ENCODE data around the gene PYROXD2. TPM values are rescaled to one million over a fixed set of nuclear protein-coding genes. Genes with fewer than 3 reads are reported as not detected.

The PYROXD2 gene
- total RNA-seq, 1 experiment from 2014 or later: 8.1 TPM

DNA sequence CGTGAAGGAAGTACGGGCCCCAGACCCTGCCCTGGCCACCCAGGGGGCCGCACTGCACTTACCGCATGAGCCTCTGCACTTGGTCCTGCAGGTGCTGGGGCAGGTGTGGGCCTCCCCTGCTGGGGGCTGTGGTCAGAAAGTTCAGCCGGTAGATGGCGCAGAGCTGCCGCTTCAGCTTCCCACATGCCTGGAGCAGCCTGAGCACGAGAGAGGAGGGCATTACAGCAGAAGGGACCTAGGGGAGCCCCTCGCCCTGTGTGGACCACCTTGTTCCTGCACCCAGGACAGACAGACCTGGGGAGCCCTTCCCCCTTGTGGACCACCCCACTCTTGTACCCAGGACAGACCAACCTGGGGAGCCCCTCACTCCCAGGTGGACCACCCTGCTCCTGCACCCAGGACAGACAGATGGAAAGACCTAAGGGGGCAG lies 8.7 kb upstream of the PYROXD2 start:
- Mint-ChIP-seq H3K27me3 (ENCODE audit: low read depth) (no peaks in the 10 kb centered on the region), H3K4me3 (no peak overlapping the region), H3K4me1 (no peaks in the 10 kb centered on the region), H3K27ac (no peak overlapping the region), H3K36me3 (peaks cover 3% of the 10 kb centered on the region; the same call in 1 of the 2 replicates), H3K9me3 (no peaks in the 10 kb centered on the region)
- CTCF ChIA-PET: interaction anchor here (0.6 to 3.5 kb wide), 24 partner anchors 9 to 853 kb away, joined by 3 to 23 read pairs (median 4); partner anchors contain the start of genes LOXL4 and PYROXD2
- DNase-seq (ENCODE audit: low spot score) (peak; percentile 79), ATAC-seq (peak; percentile 83)
- POLR2A ChIA-PET: interaction anchor here (0.6 kb wide), 1 partner anchor 9 kb away, joined by 3 read pairs; the partner anchor contains the start of gene PYROXD2
- TF ChIP-seq ZNF532 (CRISPR knock-in tag; IDR thresholded peaks at IDR 0.05; ENCODE audit: borderline replicate concordance) (no peak), CTCF (IDR thresholded peaks at IDR 0.05) (peak; percentile 36; the same call in 1 of the 2 replicates), CREM (CRISPR knock-in tag; IDR thresholded peaks at IDR 0.05) (no peak), SMAD3 (CRISPR knock-in tag; IDR thresholded peaks at IDR 0.05; ENCODE audit: borderline replicate concordance) (peak; percentile 70; the same call in 1 of the 2 replicates), ZNF219 (CRISPR knock-in tag; IDR thresholded peaks at IDR 0.05; ENCODE audit: borderline replicate concordance) (no peak), NFYB (CRISPR knock-in tag; conservative IDR thresholded peaks at IDR 0.05; ENCODE audit: low read depth) (no peak), NR2C2 (CRISPR knock-in tag; IDR thresholded peaks at IDR 0.05) (no peak), OVOL2 (CRISPR knock-in tag; IDR thresholded peaks at IDR 0.05; ENCODE audit: borderline replicate concordance) (no peak), HMGA2 (CRISPR knock-in tag; IDR thresholded peaks at IDR 0.05) (no peak), ELF4 (CRISPR knock-in tag; IDR thresholded peaks at IDR 0.05; ENCODE audit: low read depth) (no peak), TEAD1 (CRISPR knock-in tag; IDR thresholded peaks at IDR 0.05) (no peak), E2F4 (CRISPR knock-in tag; IDR thresholded peaks at IDR 0.05; ENCODE audit: borderline replicate concordance, low read depth) (no peak), ZNF423 (CRISPR knock-in tag; IDR thresholded peaks at IDR 0.05) (peak; percentile 77), NFE2L1 (CRISPR knock-in tag; IDR thresholded peaks at IDR 0.05) (0 out of 2 replicates have a peak, but pooled peaks have one; percentile 34), TP53 (CRISPR knock-in tag; IDR thresholded peaks at IDR 0.05) (no peak), ZNF138 (CRISPR knock-in tag; conservative IDR thresholded peaks at IDR 0.05) (no peak), ATF3 (CRISPR knock-in tag; conservative IDR thresholded peaks at IDR 0.05) (no peak), CREB1 (CRISPR knock-in tag; IDR thresholded peaks at IDR 0.05) (no peak)
- TF ChIP-seq, protein P1, sequence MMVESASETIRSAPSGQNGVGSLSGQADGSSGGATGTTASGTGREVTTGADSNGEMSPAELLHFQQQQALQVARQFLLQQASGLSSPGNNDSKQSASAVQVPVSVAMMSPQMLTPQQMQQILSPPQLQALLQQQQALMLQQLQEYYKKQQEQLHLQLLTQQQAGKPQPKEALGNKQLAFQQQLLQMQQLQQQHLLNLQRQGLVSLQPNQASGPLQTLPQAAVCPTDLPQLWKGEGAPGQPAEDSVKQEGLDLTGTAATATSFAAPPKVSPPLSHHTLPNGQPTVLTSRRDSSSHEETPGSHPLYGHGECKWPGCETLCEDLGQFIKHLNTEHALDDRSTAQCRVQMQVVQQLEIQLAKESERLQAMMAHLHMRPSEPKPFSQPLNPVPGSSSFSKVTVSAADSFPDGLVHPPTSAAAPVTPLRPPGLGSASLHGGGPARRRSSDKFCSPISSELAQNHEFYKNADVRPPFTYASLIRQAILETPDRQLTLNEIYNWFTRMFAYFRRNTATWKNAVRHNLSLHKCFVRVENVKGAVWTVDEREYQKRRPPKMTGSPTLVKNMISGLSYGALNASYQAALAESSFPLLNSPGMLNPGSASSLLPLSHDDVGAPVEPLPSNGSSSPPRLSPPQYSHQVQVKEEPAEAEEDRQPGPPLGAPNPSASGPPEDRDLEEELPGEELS (CRISPR knock-in tag; IDR thresholded peaks at IDR 0.05): no peak
- TF ChIP-seq, protein P2, sequence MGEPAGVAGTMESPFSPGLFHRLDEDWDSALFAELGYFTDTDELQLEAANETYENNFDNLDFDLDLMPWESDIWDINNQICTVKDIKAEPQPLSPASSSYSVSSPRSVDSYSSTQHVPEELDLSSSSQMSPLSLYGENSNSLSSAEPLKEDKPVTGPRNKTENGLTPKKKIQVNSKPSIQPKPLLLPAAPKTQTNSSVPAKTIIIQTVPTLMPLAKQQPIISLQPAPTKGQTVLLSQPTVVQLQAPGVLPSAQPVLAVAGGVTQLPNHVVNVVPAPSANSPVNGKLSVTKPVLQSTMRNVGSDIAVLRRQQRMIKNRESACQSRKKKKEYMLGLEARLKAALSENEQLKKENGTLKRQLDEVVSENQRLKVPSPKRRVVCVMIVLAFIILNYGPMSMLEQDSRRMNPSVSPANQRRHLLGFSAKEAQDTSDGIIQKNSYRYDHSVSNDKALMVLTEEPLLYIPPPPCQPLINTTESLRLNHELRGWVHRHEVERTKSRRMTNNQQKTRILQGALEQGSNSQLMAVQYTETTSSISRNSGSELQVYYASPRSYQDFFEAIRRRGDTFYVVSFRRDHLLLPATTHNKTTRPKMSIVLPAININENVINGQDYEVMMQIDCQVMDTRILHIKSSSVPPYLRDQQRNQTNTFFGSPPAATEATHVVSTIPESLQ (CRISPR knock-in tag; IDR thresholded peaks at IDR 0.05): no peak
- TF ChIP-seq, protein P3, sequence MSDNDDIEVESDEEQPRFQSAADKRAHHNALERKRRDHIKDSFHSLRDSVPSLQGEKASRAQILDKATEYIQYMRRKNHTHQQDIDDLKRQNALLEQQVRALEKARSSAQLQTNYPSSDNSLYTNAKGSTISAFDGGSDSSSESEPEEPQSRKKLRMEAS (CRISPR knock-in tag; IDR thresholded peaks at IDR 0.05): peak; percentile 80
- TF ChIP-seq, protein P4, sequence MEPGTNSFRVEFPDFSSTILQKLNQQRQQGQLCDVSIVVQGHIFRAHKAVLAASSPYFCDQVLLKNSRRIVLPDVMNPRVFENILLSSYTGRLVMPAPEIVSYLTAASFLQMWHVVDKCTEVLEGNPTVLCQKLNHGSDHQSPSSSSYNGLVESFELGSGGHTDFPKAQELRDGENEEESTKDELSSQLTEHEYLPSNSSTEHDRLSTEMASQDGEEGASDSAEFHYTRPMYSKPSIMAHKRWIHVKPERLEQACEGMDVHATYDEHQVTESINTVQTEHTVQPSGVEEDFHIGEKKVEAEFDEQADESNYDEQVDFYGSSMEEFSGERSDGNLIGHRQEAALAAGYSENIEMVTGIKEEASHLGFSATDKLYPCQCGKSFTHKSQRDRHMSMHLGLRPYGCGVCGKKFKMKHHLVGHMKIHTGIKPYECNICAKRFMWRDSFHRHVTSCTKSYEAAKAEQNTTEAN (CRISPR knock-in tag; IDR thresholded peaks at IDR 0.05): 0 out of 2 replicates have a peak, but pooled peaks have one; percentile 34
- TF ChIP-seq, protein P5, sequence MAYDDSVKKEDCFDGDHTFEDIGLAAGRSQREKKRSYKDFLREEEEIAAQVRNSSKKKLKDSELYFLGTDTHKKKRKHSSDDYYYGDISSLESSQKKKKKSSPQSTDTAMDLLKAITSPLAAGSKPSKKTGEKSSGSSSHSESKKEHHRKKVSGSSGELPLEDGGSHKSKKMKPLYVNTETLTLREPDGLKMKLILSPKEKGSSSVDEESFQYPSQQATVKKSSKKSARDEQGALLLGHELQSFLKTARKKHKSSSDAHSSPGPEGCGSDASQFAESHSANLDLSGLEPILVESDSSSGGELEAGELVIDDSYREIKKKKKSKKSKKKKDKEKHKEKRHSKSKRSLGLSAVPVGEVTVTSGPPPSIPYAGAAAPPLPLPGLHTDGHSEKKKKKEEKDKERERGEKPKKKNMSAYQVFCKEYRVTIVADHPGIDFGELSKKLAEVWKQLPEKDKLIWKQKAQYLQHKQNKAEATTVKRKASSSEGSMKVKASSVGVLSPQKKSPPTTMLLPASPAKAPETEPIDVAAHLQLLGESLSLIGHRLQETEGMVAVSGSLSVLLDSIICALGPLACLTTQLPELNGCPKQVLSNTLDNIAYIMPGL (CRISPR knock-in tag; IDR thresholded peaks at IDR 0.05): 0 out of 2 replicates have a peak, but pooled peaks have one; percentile 53

Data from WTC11 (cell line).